ENCODE measurements around the gene GNB3.

DNA sequence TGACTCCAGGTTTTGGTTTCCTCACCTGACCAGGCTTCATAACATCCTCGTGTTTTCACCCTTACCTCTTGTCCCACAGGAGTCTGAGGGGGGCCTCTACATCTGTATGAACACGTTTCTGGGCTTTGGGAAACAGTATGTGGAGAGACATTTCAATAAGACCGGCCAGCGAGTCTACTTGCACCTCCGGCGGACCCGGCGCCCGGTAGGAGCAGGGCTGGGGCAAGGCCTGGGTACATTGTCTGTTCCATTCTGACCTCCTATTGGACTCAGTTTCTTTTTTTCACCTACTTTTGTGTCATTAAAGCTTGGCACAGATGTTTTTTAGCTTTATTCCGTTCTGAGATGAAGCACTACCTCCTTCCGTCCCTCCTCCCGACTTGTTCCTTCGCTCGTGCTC lies 14.6 kb downstream of the GNB3 start:
- no peak for TF ChIP-seq CTCF (IDR thresholded peaks at IDR 0.05; ENCODE audit: insufficient read depth, low read depth, low read length)
- TF ChIP-seq EZH2 (IDR thresholded peaks at IDR 0.05; ENCODE audit: insufficient read depth, low read length) = no peak

Measured in astrocyte (in vitro differentiated cells and primary cell).